DOHH2 (cell line): Measurements from ENCODE around the gene PIK3C2B.
A peak's percentile ranks its signal among the peaks of the same experiment; 100 is the strongest.

ENCODE experiments used
- H3F3A ChIP-seq: fragments of 200-600 bp; sonication (generic), shearing (Covaris generic); 2 replicates; pipeline ENCODE4 v1.6.0; 2016; ENCODE audit warnings: antibody characterized with exemption, mild to moderate bottlenecking; ENCODE audit not compliant: control insufficient read depth, insufficient read depth
- H3K27ac ChIP-seq: fragments of 200-600 bp; sonication (generic); 2 replicates; pipeline ENCODE4 v1.5.1; 2014; ENCODE audit warnings: low read depth, mild to moderate bottlenecking, low read length, moderate library complexity
- H3K27me3 ChIP-seq: fragments of 200-600 bp; sonication (generic); 2 replicates; pipeline ENCODE4 v1.6.1; 2014; ENCODE audit warnings: mild to moderate bottlenecking, low read length, mixed read lengths; ENCODE audit not compliant: control insufficient read depth
- H3K36me3 ChIP-seq: fragments of 200-600 bp; sonication (generic); 2 replicates; pipeline ENCODE4 v1.6.1; 2014; ENCODE audit warnings: mild to moderate bottlenecking, low read length, moderate library complexity, mixed read lengths; ENCODE audit not compliant: control insufficient read depth
- H3K4me1 ChIP-seq: fragments of 200-600 bp; sonication (generic); 2 replicates; pipeline ENCODE4 v1.6.1; 2014; ENCODE audit warnings: mild to moderate bottlenecking, low read length, mixed read lengths; ENCODE audit not compliant: control insufficient read depth
- H3K4me2 ChIP-seq: fragments of 200-600 bp; sonication (generic); 2 replicates; pipeline ENCODE4 v1.6.0; 2014; ENCODE audit warnings: mild to moderate bottlenecking, low read length, moderate library complexity
- H3K4me3 ChIP-seq: fragments of 200-600 bp; sonication (generic); 2 replicates; pipeline ENCODE4 v1.5.1; 2014; ENCODE audit warnings: mild to moderate bottlenecking, low read length, mixed read lengths
- H3K79me2 ChIP-seq: fragments of 200-600 bp; sonication (generic); 2 replicates; pipeline ENCODE4 v1.6.1; 2014; ENCODE audit warnings: mild to moderate bottlenecking, low read length, mixed read lengths; ENCODE audit not compliant: control insufficient read depth
- H3K9me2 ChIP-seq: fragments of 200-600 bp; sonication (generic); replicated peaks from 2 replicates; pipeline ENCODE4 v1.6.1; 2014; ENCODE audit warnings: mild to moderate bottlenecking, low read length, mixed read lengths; ENCODE audit not compliant: control insufficient read depth
- H3K9me3 ChIP-seq: fragments of 200-600 bp; sonication (generic); 2 replicates; pipeline ENCODE4 v1.6.1; 2014; ENCODE audit warnings: antibody characterized with exemption, low read length, mixed read lengths; ENCODE audit not compliant: control insufficient read depth, insufficient read depth
- H4K20me1 ChIP-seq: fragments of 200-600 bp; sonication (generic); 2 replicates; pipeline ENCODE4 v1.6.0; 2014; ENCODE audit warnings: low read depth, mild to moderate bottlenecking, antibody characterized with exemption, low read length, moderate library complexity; ENCODE audit not compliant: control insufficient read depth, insufficient read depth
- EZH2phosphoT487 ChIP-seq: fragments of 200-600 bp; sonication (generic); IDR thresholded peaks from 2 replicates; pipeline ENCODE4 v1.6.1; 2017; ENCODE audit warnings: borderline replicate concordance, mild to moderate bottlenecking, antibody characterized with exemption, low read length, moderate library complexity, mixed read lengths
- TF ChIP-seq, protein P1 (sequence below): fragments of 200-600 bp; sonication (generic); IDR thresholded peaks from one replicate; pipeline ENCODE4 v1.5.1; 2014; ENCODE audit warnings: antibody characterized with exemption, mild to moderate bottlenecking, low read depth, low read length; ENCODE audit not compliant: poor library complexity, severe bottlenecking

PIK3C2B gene

DNA sequence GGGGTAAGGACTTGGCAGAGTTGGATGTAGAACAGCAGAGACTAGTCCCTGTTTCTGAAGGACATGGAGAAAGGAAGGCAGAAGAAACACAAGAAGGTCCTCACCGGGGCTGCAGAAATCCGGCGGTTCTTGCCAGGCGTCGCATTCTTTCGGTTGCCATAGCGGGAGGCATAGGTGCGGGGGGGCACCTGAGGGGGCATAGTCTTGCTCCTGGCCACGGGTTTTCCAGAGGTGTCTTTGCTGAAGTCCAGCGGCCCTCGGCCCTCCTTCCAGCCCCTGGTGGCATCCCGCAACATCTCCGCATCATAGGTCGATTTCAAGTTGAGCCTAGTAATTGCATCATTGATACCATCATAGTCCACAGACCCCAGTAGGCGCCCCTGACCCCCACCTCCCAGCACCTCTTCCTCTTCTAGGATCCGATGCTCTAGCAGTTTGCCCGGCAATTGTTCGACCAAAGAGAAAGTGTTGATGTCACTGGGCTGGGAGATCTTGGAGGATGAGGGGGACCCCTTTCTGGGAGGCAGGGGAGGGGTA lies 25.8 kb downstream of the PIK3C2B start:
- H4K20me1 ChIP-seq = peaks cover 4% of the 10 kb centered on the region; the same call in 1 of the 2 replicates
- no peaks in the 10 kb centered on the region for H3K9me2 ChIP-seq
- no peaks in the 10 kb centered on the region for H3K9me3 ChIP-seq
- H3K79me2 ChIP-seq = no peaks in the 10 kb centered on the region
- no peak overlapping the region for H3K4me3 ChIP-seq
- H3K27ac ChIP-seq = no peak overlapping the region
- peaks cover 1% of the 10 kb centered on the region; the same call in 1 of the 2 replicates for H3K36me3 ChIP-seq
- TF ChIP-seq, protein P1, sequence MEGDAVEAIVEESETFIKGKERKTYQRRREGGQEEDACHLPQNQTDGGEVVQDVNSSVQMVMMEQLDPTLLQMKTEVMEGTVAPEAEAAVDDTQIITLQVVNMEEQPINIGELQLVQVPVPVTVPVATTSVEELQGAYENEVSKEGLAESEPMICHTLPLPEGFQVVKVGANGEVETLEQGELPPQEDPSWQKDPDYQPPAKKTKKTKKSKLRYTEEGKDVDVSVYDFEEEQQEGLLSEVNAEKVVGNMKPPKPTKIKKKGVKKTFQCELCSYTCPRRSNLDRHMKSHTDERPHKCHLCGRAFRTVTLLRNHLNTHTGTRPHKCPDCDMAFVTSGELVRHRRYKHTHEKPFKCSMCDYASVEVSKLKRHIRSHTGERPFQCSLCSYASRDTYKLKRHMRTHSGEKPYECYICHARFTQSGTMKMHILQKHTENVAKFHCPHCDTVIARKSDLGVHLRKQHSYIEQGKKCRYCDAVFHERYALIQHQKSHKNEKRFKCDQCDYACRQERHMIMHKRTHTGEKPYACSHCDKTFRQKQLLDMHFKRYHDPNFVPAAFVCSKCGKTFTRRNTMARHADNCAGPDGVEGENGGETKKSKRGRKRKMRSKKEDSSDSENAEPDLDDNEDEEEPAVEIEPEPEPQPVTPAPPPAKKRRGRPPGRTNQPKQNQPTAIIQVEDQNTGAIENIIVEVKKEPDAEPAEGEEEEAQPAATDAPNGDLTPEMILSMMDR = no peak
- TF ChIP-seq EZH2phosphoT487 = no peak
- H3K27me3 ChIP-seq = peaks cover under 1% of the 10 kb centered on the region; the same call in 1 of the 2 replicates
- peaks cover 31% of the 10 kb centered on the region for H3K4me1 ChIP-seq
- H3F3A ChIP-seq = no peaks in the 10 kb centered on the region
- no peak overlapping the region for H3K4me2 ChIP-seq

DNA sequence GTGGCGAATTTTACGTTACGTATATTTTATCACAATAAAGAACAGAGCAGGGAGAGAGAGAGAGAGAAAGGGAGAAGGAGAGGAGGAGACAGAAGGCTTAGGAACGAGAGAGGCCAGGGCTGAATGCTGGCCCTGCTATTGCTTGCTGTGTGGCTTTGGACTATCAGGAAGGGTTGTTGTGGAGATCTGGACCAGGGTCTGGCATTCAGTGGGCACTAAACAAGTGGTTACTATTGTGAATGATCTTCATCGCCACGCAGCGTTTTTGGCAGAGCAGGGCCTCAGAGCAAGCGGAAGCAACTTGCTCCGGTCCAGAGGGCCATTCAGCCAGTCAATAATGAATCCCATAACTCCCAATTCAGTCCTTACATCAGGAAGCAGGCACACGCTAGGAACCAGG lies 26.4 kb downstream of the PIK3C2B start:
- H3K9me2 ChIP-seq = no peaks in the 10 kb centered on the region
- no peak overlapping the region for H3K4me2 ChIP-seq
- H3F3A ChIP-seq = no peaks in the 10 kb centered on the region
- peaks cover 4% of the 10 kb centered on the region; the same call in 1 of the 2 replicates for H4K20me1 ChIP-seq
- peaks cover 36% of the 10 kb centered on the region for H3K4me1 ChIP-seq
- no peaks in the 10 kb centered on the region for H3K79me2 ChIP-seq
- H3K4me3 ChIP-seq = no peak overlapping the region
- TF ChIP-seq, protein P1 = no peak
- H3K27ac ChIP-seq = no peak overlapping the region
- peaks cover 2% of the 10 kb centered on the region; the same call in 1 of the 2 replicates for H3K36me3 ChIP-seq
- no peaks in the 10 kb centered on the region for H3K9me3 ChIP-seq
- peaks cover 2% of the 10 kb centered on the region; the same call in 1 of the 2 replicates for H3K27me3 ChIP-seq

DNA sequence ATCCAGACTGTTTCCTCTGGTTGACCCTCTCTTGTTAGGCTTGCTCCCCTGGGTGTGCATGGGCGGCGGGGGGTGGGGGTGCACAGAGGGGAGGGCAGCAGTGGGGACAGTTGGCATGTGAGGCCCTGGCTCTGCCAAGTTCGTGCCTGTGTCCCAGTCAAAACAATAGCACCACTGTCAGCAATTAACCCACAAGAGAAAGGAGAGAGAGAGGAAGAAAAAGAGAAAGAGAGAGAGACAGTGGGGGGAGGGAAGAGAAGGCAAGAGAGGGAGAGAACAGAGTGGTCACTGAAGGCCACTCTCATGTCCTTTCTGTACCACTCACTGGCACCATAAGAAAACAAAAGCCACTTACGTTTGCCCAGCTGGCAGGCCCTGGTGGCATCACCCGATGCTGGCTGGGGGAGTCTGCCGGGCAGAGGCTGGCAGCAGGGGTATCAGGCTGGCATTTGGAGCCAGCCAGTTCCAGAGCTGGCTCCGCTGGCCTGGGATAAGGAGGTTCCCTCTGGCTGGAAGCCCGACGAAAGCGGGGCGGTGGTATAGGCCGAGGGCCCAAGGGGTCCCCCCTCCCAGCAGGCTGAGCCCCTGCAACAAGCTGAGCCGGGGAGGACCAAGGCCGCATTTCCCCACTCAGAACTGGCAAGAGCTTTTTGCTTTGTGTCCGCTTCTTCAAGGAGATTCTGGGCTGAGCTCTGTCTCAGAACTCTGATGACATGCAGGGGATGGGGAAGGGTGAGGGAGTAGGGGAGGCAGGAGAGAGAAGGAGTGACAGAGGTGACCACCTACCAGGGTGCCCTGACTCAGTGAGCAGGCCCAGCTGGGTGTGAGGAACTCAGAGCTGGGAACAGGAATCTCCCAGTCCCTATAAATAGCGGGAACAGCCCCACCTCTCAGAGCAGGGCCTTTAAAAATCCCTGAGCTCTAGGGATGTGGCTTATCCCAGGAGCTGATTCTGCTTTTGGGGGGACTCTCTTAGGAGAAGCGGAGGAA lies 27.9 kb downstream of the PIK3C2B start:
- Histone ChIP-seq H3K9me2 (no peaks in the 10 kb centered on the region), H3K27ac (no peak overlapping the region), H3K27me3 (peaks cover 2% of the 10 kb centered on the region; the same call in 1 of the 2 replicates), H3K9me3 (no peaks in the 10 kb centered on the region), H3K4me3 (no peak overlapping the region), H3K4me1 (peaks cover 50% of the 10 kb centered on the region), H3K4me2 (peak overlapping the region; percentile 39), H3K79me2 (no peaks in the 10 kb centered on the region), H3F3A (no peaks in the 10 kb centered on the region), H3K36me3 (peaks cover 2% of the 10 kb centered on the region; the same call in 1 of the 2 replicates), H4K20me1 (peaks cover 4% of the 10 kb centered on the region; the same call in 1 of the 2 replicates)
- TF ChIP-seq, protein P1 = no peak
- TF ChIP-seq EZH2phosphoT487 = no peak
